GM12878 (cell line): ENCODE data around the gene MAPK8. TPM values are rescaled to one million over a fixed set of nuclear protein-coding genes. Genes with fewer than 3 reads are reported as not detected.

ENCODE experiments used
- ATAC-seq: fragments of 200-7000 bp; cut with Tn5 transposase; 3 replicates; pipeline ENCODE4 v1.9.1; 2020; ENCODE audit warnings: mild to moderate bottlenecking, moderate library complexity
- BruUV-seq: library from RNA; stranded (reverse); fragments of 400-500 nt; replicated peaks from 2 replicates; lab custom pipeline; 2021; lab: Mats Ljungman, UMichigan
- CTCF ChIA-PET: fragments of 300-600 bp; sonication (Branson Sonifier 250); formaldehyde crosslinking; extraction: SDS; loops from one replicate; lab custom pipeline; 2021; ENCODE audit warnings: inconsistent platforms; lab: Yijun Ruan, JAX
- POLR2A ChIA-PET: fragments of 350-600 bp; formaldehyde crosslinking; extraction: SDS; loops from one replicate; lab custom pipeline; 2021; ENCODE audit warnings: inconsistent platforms; lab: Charles Lee
- RAD21 ChIA-PET: fragments of 300-600 bp; sonication (Branson Sonifier 250); formaldehyde crosslinking; loops from one replicate; lab custom pipeline; 2023; ENCODE audit warnings: antibody characterized with exemption; ENCODE audit not compliant: unreplicated experiment; lab: Charles Lee
- SMC1A ChIA-PET: fragments of 300-600 bp; sonication (Branson Sonifier 250); formaldehyde crosslinking; loops from one replicate; lab custom pipeline; 2023; ENCODE audit not compliant: unreplicated experiment, uncharacterized antibody; lab: Charles Lee
- DNase-seq: peaks from one replicate; pipeline ENCODE4 v3.0.0-alpha.2; 2011; ENCODE audit warnings: low read depth, low spot score
- FAIRE-seq: peaks from 3 replicates; lab custom pipeline; 2011; peaks lifted over from hg19 to GRCh38; lab: Jason Lieb, UNC
- H2AFZ ChIP-seq: 2 replicates; pipeline ENCODE4 v1.6.0; 2011; ENCODE audit warnings: low read depth, low read length, control low read depth; ENCODE audit not compliant: control insufficient read depth
- H3K27ac ChIP-seq: 2 replicates; pipeline ENCODE4 v1.5.1; 2011; ENCODE audit warnings: control low read depth; ENCODE audit not compliant: control insufficient read depth, insufficient read depth
- H3K27me3 ChIP-seq, 2 experiments: replicated peaks in 1 of 2; 2 replicates each; pipeline versions ENCODE4 v1.6.0 to v1.6.1; 2011; ENCODE audit warnings: low read length in 1 of 2; ENCODE audit not compliant: control insufficient read depth in 2 of 2, insufficient read depth in 2 of 2
- H3K36me3 ChIP-seq, 2 experiments: 2 replicates each; pipeline ENCODE4 v1.5.1; 2011; ENCODE audit warnings: low read length in 1 of 2; ENCODE audit not compliant: control insufficient read depth in 2 of 2, insufficient read depth in 2 of 2
- H3K4me1 ChIP-seq: 2 replicates; pipeline ENCODE4 v1.6.1; 2011; ENCODE audit warnings: mild to moderate bottlenecking, low read length, moderate library complexity, mixed read lengths; ENCODE audit not compliant: control insufficient read depth, insufficient read depth
- H3K4me2 ChIP-seq: 2 replicates; pipeline ENCODE4 v1.6.0; 2011; ENCODE audit warnings: control low read depth; ENCODE audit not compliant: control insufficient read depth, insufficient read depth
- H3K4me3 ChIP-seq: fragments of 200-600 bp; sonication (generic); 2 replicates; pipeline ENCODE4 v1.5.1; 2016
- H3K79me2 ChIP-seq: 2 replicates; pipeline ENCODE4 v1.6.0; 2011; ENCODE audit warnings: low read length; ENCODE audit not compliant: control insufficient read depth, insufficient read depth
- H3K9ac ChIP-seq: 2 replicates; pipeline ENCODE4 v1.8.0; 2011; ENCODE audit warnings: low read length, control low read depth, mixed read lengths; ENCODE audit not compliant: control insufficient read depth, insufficient read depth
- H3K9me3 ChIP-seq: replicated peaks from 3 replicates; pipeline ENCODE4 v1.5.1; 2011; ENCODE audit warnings: mild to moderate bottlenecking, low read length; ENCODE audit not compliant: control insufficient read depth, insufficient read depth
- H4K20me1 ChIP-seq: 2 replicates; pipeline ENCODE4 v1.6.0; 2011; ENCODE audit not compliant: control insufficient read depth, insufficient read depth
- ATF7 ChIP-seq: fragments of 450-650 bp; IDR thresholded peaks from 2 replicates; pipeline ENCODE4 v1.6.1; 2016; ENCODE audit warnings: low read depth, mild to moderate bottlenecking
- BCL3 ChIP-seq: IDR thresholded peaks from 2 replicates; pipeline ENCODE4 v1.6.1; 2011; ENCODE audit warnings: borderline replicate concordance, low read depth, mild to moderate bottlenecking, moderate library complexity, low read length; ENCODE audit not compliant: insufficient read depth, poor library complexity, severe bottlenecking
- CBFB ChIP-seq: IDR thresholded peaks from 2 replicates; pipeline ENCODE4 v1.6.1; 2016; ENCODE audit warnings: antibody characterized with exemption, low read depth
- EGR1 ChIP-seq, 2 experiments: IDR thresholded peaks; 1 replicate in 1 of 2; 2 replicates in 1 of 2; pipeline ENCODE4 v1.6.1; 2011 to 2012; ENCODE audit warnings: low read depth in 2 of 2, low read length in 2 of 2, borderline replicate concordance in 1 of 2, mild to moderate bottlenecking in 1 of 2, moderate library complexity in 1 of 2
- ESRRA ChIP-seq: IDR thresholded peaks from 2 replicates; pipeline ENCODE4 v1.6.1; 2012; ENCODE audit warnings: mild to moderate bottlenecking, low read length, improper control_type of control experiment
- IKZF1 ChIP-seq: fragments of 450-650 bp; conservative IDR thresholded peaks from 2 replicates; pipeline ENCODE4 v1.6.1; 2017; ENCODE audit warnings: antibody characterized with exemption, mild to moderate bottlenecking
- IRF3 ChIP-seq: fragments of 450-650 bp; IDR thresholded peaks from 2 replicates; pipeline ENCODE4 v1.6.1; 2014; ENCODE audit warnings: mild to moderate bottlenecking
- NFYB ChIP-seq: IDR thresholded peaks from 2 replicates; pipeline ENCODE4 v1.6.1; 2011; ENCODE audit warnings: low read depth, mild to moderate bottlenecking, low read length, improper control_type of control experiment, moderate library complexity; ENCODE audit not compliant: insufficient read depth
- REST ChIP-seq: IDR thresholded peaks from 2 replicates; pipeline ENCODE4 v1.6.1; 2012; ENCODE audit warnings: mild to moderate bottlenecking, low read depth, low read length
- TCF7 ChIP-seq: IDR thresholded peaks from 2 replicates; pipeline ENCODE4 v1.6.1; 2014; ENCODE audit warnings: antibody characterized with exemption, borderline replicate concordance
- in situ Hi-C: fragments of 300-500 bp; cut with MboI; formaldehyde crosslinking; loops from 9 replicates; pipeline ENCODE4 v1.14.3; 2018; ENCODE audit warnings: mixed read lengths
- intact Hi-C: fragments of 100-400 bp; cut with micrococcal nuclease; formaldehyde crosslinking; loops from one replicate; pipeline ENCODE4 v1.14.2; 2022; ENCODE audit not compliant: unreplicated experiment
- polyA plus RNA-seq, 11 experiments: library from polyadenylated mRNA; depleted of rRNA in 4 of 11; unstranded in 6 of 11; stranded (reverse) in 5 of 11; fragments of >200 nt; fragmentation: Nextera tagmentation in 4 of 11; fragmentation: Illumina TruSeq in 1 of 11; extraction: Ambion mirVana in 4 of 11; extraction: Trizol in 1 of 11; gene quantifications; 1 replicate in 1 of 11; 2 replicates in 10 of 11; pipeline versions ENCODE4 v1.2.1 to v1.2.3, GENCODE V29; 2011 to 2016; ENCODE audit warnings: inconsistent platforms in 2 of 11, missing spikeins in 2 of 11, low read depth in 1 of 11
- total RNA-seq, 4 experiments: library from RNA; depleted of rRNA in 3 of 4; stranded (reverse); fragments of >200 nt in 3 of 4; fragmentation: Illumina TruSeq in 1 of 4; extraction: Trizol in 1 of 4; gene quantifications; 2 replicates each; pipeline versions ENCODE4 v1.2.1 to v1.2.3, GENCODE V29; 2013 to 2021

MAPK8 gene
- total and polyA plus RNA-seq, 10 of the 15 experiments (the other 5 are each of a cell fraction or from before 2014, with no cell fraction given) = 3.9 to 102 (median 40.0) TPM

- TF ChIP-seq REST (no peak), CBFB (no peak), IKZF1 (no peak)
- TF ChIP-seq, all 136 proteins: peak for 0
Measured at GRCh38 chr10:48382982-48383381, 76.5 kb downstream of the MAPK8 start (continued).

GRCh38 chr10:48383393-48383792, 76.9 kb downstream of the MAPK8 start:
- TF ChIP-seq ESRRA = no peak
- TF ChIP-seq BCL3 = no peak
- no peak for TF ChIP-seq ATF7
- no peak for TF ChIP-seq EGR1 (IDR thresholded peaks at IDR 0.05; ENCODE audit: borderline replicate concordance in 1 of 2, low read depth in 2 of 2, low read length in 2 of 2)
- TF ChIP-seq IRF3 = no peak
- TF ChIP-seq NFYB = no peak
- no peak for TF ChIP-seq TCF7
- TF ChIP-seq, all 136 proteins: peak for 0
- Histone ChIP-seq H3K27me3 (no peaks in the 10 kb centered on the region), H4K20me1 (no peaks in the 10 kb centered on the region), H3K27ac (no peak overlapping the region), H3K36me3 (no peaks in the 10 kb centered on the region), H3K9ac (no peak overlapping the region), H3K4me2 (no peak overlapping the region), H3K79me2 (no peaks in the 10 kb centered on the region), H3K9me3 (no peaks in the 10 kb centered on the region; the same call in 2 of the 3 replicates), H2AFZ (no peak overlapping the region), H3K4me3 (no peak overlapping the region), H3K4me1 (no peaks in the 10 kb centered on the region)
- in situ Hi-C loops = no loop called here
- intact Hi-C loops = no loop called here
- no peak for ATAC-seq
- ChIA-PET SMC1A (interaction anchor here (0.7 to 2.5 kb wide), 10 partner anchors 8 to 74 kb away, joined by 3 to 8 read pairs (median 4); no protein-coding TSS in a partner anchor), RAD21 (interaction anchor here (1.4 to 1.8 kb wide), 2 partner anchors 20 to 73 kb away, joined by 3 to 9 read pairs; no protein-coding TSS in a partner anchor), POLR2A (no interaction called here), CTCF (interaction anchor here (0.9 to 2.2 kb wide), 8 partner anchors 9 to 80 kb away, joined by 3 to 12 read pairs (median 4); no protein-coding TSS in a partner anchor)
- no TSS peak for BruUV-seq
- no peak for FAIRE-seq
- no peak for DNase-seq
